ENCODE results near the gene CDC7.
"Not testable (repeated sequence)": the region's sequence is repeated elsewhere in the genome, so short reads cannot be mapped to it uniquely, and the experiment has no call there.

Gene CDC7

GRCh38 chr1:91501971-91502671, 1.5 kb downstream of the CDC7 start:
- Mint-ChIP-seq H3K4me3 (no peak overlapping the region), H3K9me3 (no peaks in the 10 kb centered on the region), H3K4me1 (ENCODE audit: low read depth) (peaks cover 16% of the 10 kb centered on the region), H3K27me3 (no peaks in the 10 kb centered on the region), H3K36me3 (ENCODE audit: low read depth) (no peaks in the 10 kb centered on the region), H3K27ac (no peak overlapping the region)
- intact Hi-C loops (cut with micrococcal nuclease): loop anchor here (10.0 kb wide), 1 partner anchor 793 kb away; the partner anchor contains the start of genes GLMN and RPAP2

DNA sequence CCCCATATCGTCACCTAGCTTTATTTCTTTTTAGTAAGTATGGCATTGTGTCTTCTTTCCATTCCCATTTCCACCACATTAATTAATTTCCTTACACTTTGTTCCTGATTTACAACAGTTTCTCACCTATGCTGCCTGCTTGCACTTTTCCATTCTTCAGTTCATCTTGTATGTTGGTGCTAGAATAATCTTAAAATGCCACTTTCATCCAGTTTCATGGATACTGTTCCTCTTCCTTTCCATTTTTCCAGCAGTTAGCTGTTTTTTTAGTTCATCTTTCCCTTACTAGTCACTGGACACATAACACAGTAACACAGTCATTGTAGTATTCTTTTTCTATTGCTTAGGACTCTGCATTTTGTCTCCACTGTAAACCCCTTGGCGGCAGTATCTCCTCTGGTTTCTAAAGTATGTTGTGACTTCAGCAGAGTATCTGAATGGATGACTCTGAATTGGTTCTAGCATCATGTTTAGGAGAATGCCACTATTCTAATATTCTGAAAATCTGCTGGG, 2.1 kb downstream of the CDC7 start:
- no peak overlapping the region for H3K4me3 Mint-ChIP-seq
- H3K27me3 Mint-ChIP-seq: no peaks in the 10 kb centered on the region
- H3K4me1 Mint-ChIP-seq (ENCODE audit: low read depth): peaks cover 16% of the 10 kb centered on the region
- no peak overlapping the region for H3K27ac Mint-ChIP-seq
- no peaks in the 10 kb centered on the region for H3K36me3 Mint-ChIP-seq (ENCODE audit: low read depth)
- H3K9me3 Mint-ChIP-seq: no peaks in the 10 kb centered on the region
- intact Hi-C loops (cut with micrococcal nuclease): loop anchor here (10.0 kb wide), 1 partner anchor 792 kb away; the partner anchor contains the start of genes GLMN and RPAP2

DNA sequence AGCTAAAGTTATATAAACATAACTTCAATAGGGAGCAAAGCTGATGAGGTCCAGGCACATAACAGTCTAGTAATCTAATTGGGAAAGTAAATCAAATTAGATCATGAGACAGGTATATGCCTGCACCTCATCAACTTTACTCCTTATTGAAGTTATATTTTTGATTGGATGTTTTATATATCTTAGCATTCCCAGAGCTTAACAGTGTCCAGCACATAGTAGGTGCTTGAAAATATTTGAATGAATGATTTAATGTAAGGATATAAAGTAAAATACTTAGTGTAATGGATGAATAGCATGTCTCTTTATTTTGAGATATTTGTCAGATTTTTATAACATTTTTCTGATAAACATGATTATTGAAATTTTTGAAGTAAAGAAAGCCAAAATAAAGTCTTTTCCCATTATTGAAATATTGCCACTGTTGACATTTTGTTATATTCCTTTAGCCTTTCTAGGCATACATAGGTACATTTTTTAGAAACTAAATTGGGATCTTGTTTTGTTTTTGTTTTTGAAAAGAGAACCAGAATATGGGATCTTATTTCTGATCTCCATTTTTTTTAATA, 2.8 kb downstream of the CDC7 start:
- H3K27me3 Mint-ChIP-seq: no peaks in the 10 kb centered on the region
- peaks cover 16% of the 10 kb centered on the region for H3K4me1 Mint-ChIP-seq (ENCODE audit: low read depth)
- H3K36me3 Mint-ChIP-seq (ENCODE audit: low read depth): no peaks in the 10 kb centered on the region
- no peak overlapping the region for H3K4me3 Mint-ChIP-seq
- no peaks in the 10 kb centered on the region for H3K9me3 Mint-ChIP-seq
- intact Hi-C loops (cut with micrococcal nuclease): loop anchor here (10.0 kb wide), 1 partner anchor 791 kb away; the partner anchor contains the start of genes GLMN and RPAP2
- no peak overlapping the region for H3K27ac Mint-ChIP-seq

GRCh38 chr1:91503975-91504530, 3.4 kb downstream of the CDC7 start:
- Mint-ChIP-seq H3K4me1 (ENCODE audit: low read depth) (peaks cover 16% of the 10 kb centered on the region), H3K4me3 (no peak overlapping the region), H3K9me3 (no peaks in the 10 kb centered on the region), H3K27me3 (no peaks in the 10 kb centered on the region), H3K36me3 (ENCODE audit: low read depth) (peaks cover 1% of the 10 kb centered on the region), H3K27ac (no peak overlapping the region)
- intact Hi-C loops (cut with micrococcal nuclease): loop anchor here (10.0 kb wide), 1 partner anchor 791 kb away; the partner anchor contains the start of genes GLMN and RPAP2

GRCh38 chr1:91505086-91505485, 4.4 kb downstream of the CDC7 start:
- H3K9me3 Mint-ChIP-seq: no peaks in the 10 kb centered on the region
- no peak overlapping the region for H3K4me3 Mint-ChIP-seq
- intact Hi-C loops (cut with micrococcal nuclease): loop anchor here (10.0 kb wide), 1 partner anchor 790 kb away; the partner anchor contains the start of genes GLMN and RPAP2
- no peak overlapping the region for H3K27ac Mint-ChIP-seq
- H3K27me3 Mint-ChIP-seq: no peaks in the 10 kb centered on the region
- H3K4me1 Mint-ChIP-seq (ENCODE audit: low read depth): peaks cover 16% of the 10 kb centered on the region
- peaks cover 11% of the 10 kb centered on the region for H3K36me3 Mint-ChIP-seq (ENCODE audit: low read depth)

- H3K27ac Mint-ChIP-seq: no peak overlapping the region
- H3K4me1 Mint-ChIP-seq (ENCODE audit: low read depth): peaks cover 16% of the 10 kb centered on the region
- no peak overlapping the region for H3K4me3 Mint-ChIP-seq
- H3K36me3 Mint-ChIP-seq (ENCODE audit: low read depth): peaks cover 11% of the 10 kb centered on the region
- intact Hi-C loops (cut with micrococcal nuclease): loop anchor here (10.0 kb wide), 1 partner anchor 789 kb away; the partner anchor contains the start of genes GLMN and RPAP2
- no peaks in the 10 kb centered on the region for H3K27me3 Mint-ChIP-seq
- no peaks in the 10 kb centered on the region for H3K9me3 Mint-ChIP-seq
These were observed 5.4 kb downstream of the CDC7 start for GRCh38 chr1:91506071-91506470.

- Mint-ChIP-seq H3K9me3 (no peaks in the 10 kb centered on the region), H3K27ac (no peak overlapping the region), H3K4me3 (no peak overlapping the region), H3K4me1 (ENCODE audit: low read depth) (peaks cover 16% of the 10 kb centered on the region), H3K36me3 (ENCODE audit: low read depth) (peaks cover 11% of the 10 kb centered on the region), H3K27me3 (no peaks in the 10 kb centered on the region)
- intact Hi-C loops (cut with micrococcal nuclease): loop anchor here (10.0 kb wide), 1 partner anchor 787 kb away; the partner anchor contains the start of genes GLMN and RPAP2
These were observed 6.7 kb downstream of the CDC7 start for GRCh38 chr1:91507328-91507727.

GRCh38 chr1:91510754-91511153, 10.1 kb downstream of the CDC7 start:
- peaks cover 11% of the 10 kb centered on the region for H3K36me3 Mint-ChIP-seq (ENCODE audit: low read depth)
- intact Hi-C loops (cut with micrococcal nuclease): loop anchor here (1.0 to 5.0 kb wide), 3 partner anchors 228 to 418 kb away; no protein-coding TSS in a partner anchor

DNA sequence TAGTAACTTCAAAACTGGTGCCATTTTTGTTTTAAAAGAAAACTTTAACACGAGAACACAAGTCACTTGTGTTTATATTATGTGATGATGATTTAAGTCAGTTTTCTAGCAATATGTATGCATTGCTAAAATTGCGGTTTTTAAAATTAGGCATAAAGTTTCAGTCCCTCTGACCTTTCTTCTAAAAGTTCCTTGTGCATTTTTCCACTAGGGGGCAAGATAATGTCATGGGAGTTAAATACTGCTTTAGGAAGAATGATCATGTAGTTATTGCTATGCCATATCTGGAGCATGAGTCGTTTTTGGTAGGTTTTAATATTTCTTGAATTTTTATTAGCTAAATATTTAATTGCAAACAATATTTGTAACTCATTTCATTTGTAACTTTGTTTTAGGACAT, 10.7 kb downstream of the CDC7 start:
- H3K4me3 Mint-ChIP-seq: no peak overlapping the region
- H3K27ac Mint-ChIP-seq: no peak overlapping the region
- peaks cover 11% of the 10 kb centered on the region for H3K36me3 Mint-ChIP-seq (ENCODE audit: low read depth)
- intact Hi-C loops (cut with micrococcal nuclease): loop anchor here (1.0 to 5.0 kb wide), 3 partner anchors 229 to 417 kb away; no protein-coding TSS in a partner anchor
- no peaks in the 10 kb centered on the region for H3K9me3 Mint-ChIP-seq
- no peaks in the 10 kb centered on the region for H3K27me3 Mint-ChIP-seq
- no peaks in the 10 kb centered on the region for H3K4me1 Mint-ChIP-seq (ENCODE audit: low read depth)

More at GRCh38 chr1:91510754-91511153, 10.1 kb downstream of the CDC7 start:
- Mint-ChIP-seq H3K4me3 (no peak overlapping the region), H3K27me3 (no peaks in the 10 kb centered on the region), H3K9me3 (no peaks in the 10 kb centered on the region), H3K4me1 (ENCODE audit: low read depth) (no peaks in the 10 kb centered on the region), H3K27ac (no peak overlapping the region)

DNA sequence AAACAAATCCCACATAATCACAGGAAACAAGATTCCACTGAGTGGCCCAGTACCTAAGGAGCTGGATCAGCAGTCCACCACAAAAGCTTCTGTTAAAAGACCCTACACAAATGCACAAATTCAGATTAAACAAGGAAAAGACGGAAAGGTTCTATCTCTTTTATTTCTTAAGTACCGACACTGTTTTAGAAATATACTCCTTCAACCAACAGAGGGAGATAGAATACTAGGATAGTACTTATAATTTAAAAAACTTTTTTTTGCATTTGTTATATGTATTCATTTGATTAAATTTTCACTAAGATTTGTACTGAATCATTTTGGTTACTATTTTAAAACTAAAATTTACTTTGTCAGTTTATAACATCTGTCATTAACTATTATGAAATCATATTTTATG, 12.5 kb downstream of the CDC7 start:
- Mint-ChIP-seq H3K4me1 (ENCODE audit: low read depth) (no peaks in the 10 kb centered on the region), H3K9me3 (no peaks in the 10 kb centered on the region), H3K27ac (no peak overlapping the region), H3K4me3 (no peak overlapping the region), H3K36me3 (ENCODE audit: low read depth) (peaks cover 11% of the 10 kb centered on the region), H3K27me3 (no peaks in the 10 kb centered on the region)
- intact Hi-C loops (cut with micrococcal nuclease): loop anchor here (5.0 kb wide), 1 partner anchor 231 kb away; no protein-coding TSS in a partner anchor

GRCh38 chr1:91513706-91514105, 13.1 kb downstream of the CDC7 start:
- H3K9me3 Mint-ChIP-seq: no peaks in the 10 kb centered on the region
- intact Hi-C loops (cut with micrococcal nuclease): loop anchor here (5.0 kb wide), 1 partner anchor 231 kb away; no protein-coding TSS in a partner anchor
- H3K4me3 Mint-ChIP-seq: no peak overlapping the region
- H3K27me3 Mint-ChIP-seq: no peaks in the 10 kb centered on the region
- H3K4me1 Mint-ChIP-seq (ENCODE audit: low read depth): no peaks in the 10 kb centered on the region
- H3K27ac Mint-ChIP-seq: no peak overlapping the region
- peaks cover 11% of the 10 kb centered on the region for H3K36me3 Mint-ChIP-seq (ENCODE audit: low read depth)

- H3K27me3 Mint-ChIP-seq: no peaks in the 10 kb centered on the region
- intact Hi-C loops (cut with micrococcal nuclease): no loop called here
- H3K4me1 Mint-ChIP-seq (ENCODE audit: low read depth): no peaks in the 10 kb centered on the region
- no peak overlapping the region for H3K27ac Mint-ChIP-seq
- no peaks in the 10 kb centered on the region for H3K9me3 Mint-ChIP-seq
- H3K4me3 Mint-ChIP-seq: no peak overlapping the region
- H3K36me3 Mint-ChIP-seq (ENCODE audit: low read depth): no peaks in the 10 kb centered on the region
These were observed 15.3 kb downstream of the CDC7 start for GRCh38 chr1:91515994-91516393.

DNA sequence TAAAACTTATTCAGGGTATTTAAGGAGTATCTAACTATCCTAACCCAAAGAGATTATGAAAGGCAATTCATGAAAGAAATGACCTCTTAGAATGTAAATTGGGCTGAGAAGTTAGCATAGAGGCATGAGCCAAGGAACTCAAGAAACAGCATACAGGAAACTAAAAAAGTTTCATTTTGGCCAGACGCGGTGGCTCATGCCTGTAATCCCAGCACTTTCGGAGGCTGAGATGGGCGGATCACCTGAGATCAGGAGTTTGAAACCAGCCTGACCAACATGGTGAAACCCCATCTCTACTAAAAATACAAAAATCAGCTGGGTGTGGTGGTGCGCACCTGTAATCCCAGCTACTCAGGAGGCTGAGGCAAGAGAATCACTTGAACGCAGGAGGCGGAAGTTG, 16.0 kb downstream of the CDC7 start:
- H3K4me3 Mint-ChIP-seq; intact Hi-C loops (cut with micrococcal nuclease); H3K36me3 Mint-ChIP-seq (ENCODE audit: low read depth); H3K9me3 Mint-ChIP-seq; H3K27ac Mint-ChIP-seq; H3K27me3 Mint-ChIP-seq; H3K4me1 Mint-ChIP-seq (ENCODE audit: low read depth): not testable (repeated sequence)

GRCh38 chr1:91519167-91519566, 18.5 kb downstream of the CDC7 start:
- H3K36me3 Mint-ChIP-seq (ENCODE audit: low read depth); H3K4me3 Mint-ChIP-seq; H3K9me3 Mint-ChIP-seq; H3K27ac Mint-ChIP-seq; intact Hi-C loops (cut with micrococcal nuclease); H3K4me1 Mint-ChIP-seq (ENCODE audit: low read depth); H3K27me3 Mint-ChIP-seq: not testable (repeated sequence)
